Body of pancreas (tissue), 4 donors: ENCODE results near the gene ANOS1. TPM values are rescaled to one million over a fixed set of nuclear protein-coding genes. Genes with fewer than 3 reads are reported as not detected.

Experiments used
- ATAC-seq: fragments of 150-250 bp; one replicate; pipeline ENCODE4 v1.9.1; 2016
- DNase-seq, 4 donors: peaks; one replicate each; pipeline ENCODE4 v3.0.0-alpha.2; 2019
- H3K27ac ChIP-seq, 4 donors: fragments of 200-600 bp; sonication (generic); 1 replicate in 3 of 4; 2 replicates in 1 of 4; pipeline versions ENCODE4 v1.5.1 to v1.6.1; 2016 to 2019; ENCODE audit warnings: mild to moderate bottlenecking in 1 of 4, mixed read lengths in 1 of 4, moderate library complexity in 1 of 4
- H3K27me3 ChIP-seq, 2 donors: fragments of 200-600 bp; sonication (generic); one replicate each; pipeline ENCODE4 v1.6.0; 2016; ENCODE audit warnings: mild to moderate bottlenecking in 1 of 2
- H3K36me3 ChIP-seq, 2 donors: fragments of 200-600 bp; sonication (generic); replicated peaks in 1 of 2; 2 replicates each; pipeline ENCODE4 v1.5.1; 2016; ENCODE audit warnings: low read depth in 2 of 2; ENCODE audit not compliant: insufficient read depth in 1 of 2
- H3K4me1 ChIP-seq: fragments of 200-600 bp; sonication (generic); one replicate; pipeline ENCODE4 v1.6.0; 2016
- H3K4me3 ChIP-seq, 2 donors: fragments of 200-600 bp; sonication (generic); 1 replicate in 1 of 2; 2 replicates in 1 of 2; pipeline ENCODE4 v1.5.1; 2016 to 2019
- H3K9me3 ChIP-seq, 3 donors: fragments of 200-600 bp; sonication (generic); 1 replicate in 2 of 3; 2 replicates in 1 of 3; pipeline ENCODE4 v1.5.1; 2016
- POLR2A ChIP-seq, 3 donors: fragments of 450-650 bp; IDR thresholded peaks; one replicate each; pipeline ENCODE4 v1.6.1; 2016; ENCODE audit warnings: antibody characterized with exemption in 3 of 3, mild to moderate bottlenecking in 2 of 3
- WGBS, 2 donors: methylation state at CpG; one replicate each; pipeline ENCODE4 v1.1.5; 2017; 5-methylcytosine and 5-hydroxymethylcytosine counted together
- intact Hi-C: fragments of 100-400 bp; cut with DNase I; formaldehyde crosslinking; loops from one replicate; pipeline ENCODE4 v1.15.1; 2023
- total RNA-seq, 2 donors: library from RNA; depleted of rRNA; stranded (reverse); fragments of >200 nt; gene quantifications; one replicate each; pipeline ENCODE4 v1.1.0, GENCODE V29; 2016
- TF ChIP-seq, protein P1 (sequence below), 7 experiments: fragments of 450-650 bp in 4 of 7; fragments of 200-600 bp in 3 of 7; sonication (generic) in 3 of 7; IDR thresholded peaks; one replicate each; pipeline ENCODE4 v1.5.1; 2016 to 2019; ENCODE audit warnings: antibody characterized with exemption in 7 of 7

The ANOS1 gene
- total RNA-seq, 2 donors from 2014 or later = 0.52 TPM; not detected in 1

DNA sequence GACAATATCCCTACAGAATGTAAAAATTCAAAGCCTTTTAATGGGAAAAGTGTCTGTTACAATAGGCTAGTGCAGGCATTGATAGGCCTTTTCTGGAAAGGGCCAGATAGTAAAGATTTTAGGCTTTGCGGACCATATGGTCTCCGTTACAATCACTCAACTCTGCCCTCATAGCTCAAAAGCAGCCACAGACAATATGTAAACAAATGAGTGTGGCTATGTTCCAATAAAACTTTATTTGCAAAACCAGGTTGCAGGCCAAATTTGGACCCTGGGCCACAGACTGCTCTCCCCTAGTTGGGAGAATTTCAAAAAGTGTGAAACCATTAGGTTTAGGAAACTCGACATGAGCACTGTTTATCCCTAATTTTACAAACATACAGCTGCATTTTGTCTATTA lies 155.1 kb downstream of the ANOS1 start:
- intact Hi-C loops = no loop called here
- no peak for ATAC-seq
- Histone ChIP-seq H3K36me3 (no peaks in the 10 kb centered on the region), H3K4me1 (no peaks in the 10 kb centered on the region), H3K27ac (no peak overlapping the region), H3K4me3 (no peak overlapping the region), H3K9me3 (no peaks in the 10 kb centered on the region), H3K27me3 (no peaks in the 10 kb centered on the region)
- no peak for DNase-seq
- no peak for TF ChIP-seq POLR2A (IDR thresholded peaks at IDR 0.05)
- TF ChIP-seq, protein P1, sequence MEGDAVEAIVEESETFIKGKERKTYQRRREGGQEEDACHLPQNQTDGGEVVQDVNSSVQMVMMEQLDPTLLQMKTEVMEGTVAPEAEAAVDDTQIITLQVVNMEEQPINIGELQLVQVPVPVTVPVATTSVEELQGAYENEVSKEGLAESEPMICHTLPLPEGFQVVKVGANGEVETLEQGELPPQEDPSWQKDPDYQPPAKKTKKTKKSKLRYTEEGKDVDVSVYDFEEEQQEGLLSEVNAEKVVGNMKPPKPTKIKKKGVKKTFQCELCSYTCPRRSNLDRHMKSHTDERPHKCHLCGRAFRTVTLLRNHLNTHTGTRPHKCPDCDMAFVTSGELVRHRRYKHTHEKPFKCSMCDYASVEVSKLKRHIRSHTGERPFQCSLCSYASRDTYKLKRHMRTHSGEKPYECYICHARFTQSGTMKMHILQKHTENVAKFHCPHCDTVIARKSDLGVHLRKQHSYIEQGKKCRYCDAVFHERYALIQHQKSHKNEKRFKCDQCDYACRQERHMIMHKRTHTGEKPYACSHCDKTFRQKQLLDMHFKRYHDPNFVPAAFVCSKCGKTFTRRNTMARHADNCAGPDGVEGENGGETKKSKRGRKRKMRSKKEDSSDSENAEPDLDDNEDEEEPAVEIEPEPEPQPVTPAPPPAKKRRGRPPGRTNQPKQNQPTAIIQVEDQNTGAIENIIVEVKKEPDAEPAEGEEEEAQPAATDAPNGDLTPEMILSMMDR (IDR thresholded peaks at IDR 0.05) = no peak
- WGBS, 2 donors = 72 to 73% methylated on average over 3 of the region's 3 CpGs

DNA sequence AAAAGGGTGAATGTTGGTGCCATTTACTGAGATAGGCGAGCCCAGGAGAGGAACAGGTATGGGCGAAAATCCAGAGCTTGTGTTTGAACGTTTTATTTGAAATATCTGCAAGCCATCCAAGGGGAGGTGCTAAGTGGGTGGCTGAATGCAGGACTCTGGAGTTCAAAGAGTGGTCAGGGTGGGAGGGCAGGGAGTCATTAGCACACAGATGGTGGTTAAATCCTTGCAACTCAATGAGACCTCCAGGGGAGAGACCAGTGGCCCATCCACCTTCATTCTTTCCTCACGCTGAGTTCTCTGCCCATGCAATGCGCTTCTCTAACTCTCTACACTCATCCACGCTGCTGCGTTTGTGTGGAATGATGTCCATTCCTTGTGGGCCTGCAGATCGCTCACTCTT lies 166.2 kb downstream of the ANOS1 start:
- H3K4me1 ChIP-seq = no peaks in the 10 kb centered on the region
- H3K27me3 ChIP-seq = no peaks in the 10 kb centered on the region
- H3K4me3 ChIP-seq = no peak overlapping the region
- DNase-seq (no peak), ATAC-seq (no peak)
- WGBS, 2 donors = 38 to 40% methylated on average over 8 of the region's 8 CpGs
- intact Hi-C loops = no loop called here
- no peak overlapping the region for H3K27ac ChIP-seq
- no peaks in the 10 kb centered on the region for H3K9me3 ChIP-seq
- TF ChIP-seq, protein P1 (IDR thresholded peaks at IDR 0.05) = no peak
- no peak for TF ChIP-seq POLR2A (IDR thresholded peaks at IDR 0.05)
- H3K36me3 ChIP-seq = no peaks in the 10 kb centered on the region

DNA sequence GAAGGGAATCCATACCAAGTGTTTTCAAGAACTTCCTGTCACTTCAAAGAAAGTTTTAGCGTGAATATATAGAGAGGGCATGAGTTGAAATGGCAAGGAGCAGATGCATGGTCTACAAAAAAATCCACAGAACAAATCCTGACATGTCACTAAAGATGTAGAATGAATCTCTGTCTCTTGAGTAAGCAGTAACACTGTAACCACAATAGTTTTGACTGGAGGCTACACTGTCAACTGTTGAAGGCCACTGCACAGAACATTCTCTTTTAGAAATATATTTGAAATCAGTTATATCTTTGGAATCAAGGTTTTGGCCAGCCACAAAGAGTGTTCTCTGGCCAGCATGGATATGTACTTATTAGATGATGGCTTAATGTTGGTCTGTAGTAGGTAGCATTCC lies 183.5 kb downstream of the ANOS1 start:
- WGBS, 2 donors = 57 to 58% methylated on average over 1 of the region's 1 CpG
- no peak for ATAC-seq

DNA sequence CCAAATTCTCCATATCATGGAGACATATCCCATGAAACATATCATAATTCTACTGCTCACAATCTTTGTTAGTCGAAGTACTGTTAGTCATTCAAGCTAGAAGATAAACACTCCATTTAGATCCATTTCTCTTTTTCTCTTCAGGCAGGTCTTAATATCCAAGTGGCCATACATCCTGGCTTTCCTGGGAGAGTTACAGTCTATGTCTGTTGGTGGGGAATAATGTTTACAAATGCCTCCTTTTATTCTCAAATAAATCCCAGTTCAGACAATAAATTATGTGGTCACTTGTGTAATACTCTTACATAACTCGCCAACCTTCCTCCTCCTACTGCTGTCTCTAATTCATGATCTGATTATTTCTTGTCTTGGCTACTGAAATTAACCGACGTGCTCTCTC lies 185.2 kb downstream of the ANOS1 start:
- H3K27me3 ChIP-seq = no peaks in the 10 kb centered on the region
- H3K9me3 ChIP-seq = no peaks in the 10 kb centered on the region
- ATAC-seq = no peak

More for the DNA sequence above, 183.5 kb downstream of the ANOS1 start:
- Histone ChIP-seq H3K36me3 (no peaks in the 10 kb centered on the region), H3K27ac (no peak overlapping the region), H3K9me3 (no peaks in the 10 kb centered on the region), H3K4me1 (no peaks in the 10 kb centered on the region), H3K4me3 (no peak overlapping the region), H3K27me3 (no peaks in the 10 kb centered on the region)
- no peak for DNase-seq
- TF ChIP-seq POLR2A (IDR thresholded peaks at IDR 0.05) = no peak
- TF ChIP-seq, protein P1 (IDR thresholded peaks at IDR 0.05) = no peak
- intact Hi-C loops = no loop called here

DNA sequence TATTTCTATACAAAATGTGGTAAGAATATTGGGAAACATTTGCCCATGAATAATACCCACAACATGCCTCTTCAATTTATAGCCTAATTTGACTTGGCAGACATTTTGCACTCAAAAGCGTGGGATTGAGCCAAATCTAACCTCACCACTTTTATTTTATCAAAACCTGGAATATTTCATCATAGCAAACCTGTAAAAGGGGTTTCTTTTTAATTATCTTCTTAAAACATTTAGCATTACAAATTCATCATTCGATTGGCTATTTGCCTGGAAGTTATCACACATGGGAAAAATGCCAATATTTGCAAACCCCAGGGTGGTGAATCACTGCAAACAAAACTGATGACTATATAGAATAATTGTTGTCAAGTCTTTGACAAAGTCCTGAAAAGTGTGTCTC lies 211.1 kb downstream of the ANOS1 start:
- ATAC-seq (no peak), DNase-seq (no peak)
- Histone ChIP-seq H3K36me3 (no peaks in the 10 kb centered on the region), H3K27ac (no peak overlapping the region), H3K4me1 (no peaks in the 10 kb centered on the region), H3K4me3 (no peak overlapping the region), H3K9me3 (no peaks in the 10 kb centered on the region), H3K27me3 (no peaks in the 10 kb centered on the region)
- WGBS, 2 donors = 25 to 26% methylated on average over 2 of the region's 2 CpGs
- intact Hi-C loops = no loop called here
- TF ChIP-seq, protein P1 (IDR thresholded peaks at IDR 0.05) = no peak
- TF ChIP-seq POLR2A (IDR thresholded peaks at IDR 0.05) = no peak

More for the DNA sequence above, 185.2 kb downstream of the ANOS1 start:
- intact Hi-C loops = no loop called here
- 41 to 75% methylated on average over 4 of the region's 4 CpGs for WGBS, 2 donors
- Histone ChIP-seq H3K36me3 (no peaks in the 10 kb centered on the region), H3K27ac (no peak overlapping the region), H3K4me3 (no peak overlapping the region), H3K4me1 (no peaks in the 10 kb centered on the region)
- TF ChIP-seq, protein P1 (IDR thresholded peaks at IDR 0.05) = no peak
- no peak for TF ChIP-seq POLR2A (IDR thresholded peaks at IDR 0.05)
- DNase-seq = no peak
